Ascending aorta (tissue), 2 donors: ENCODE measurements around the gene OCSTAMP. TPM values are rescaled to one million over a fixed set of nuclear protein-coding genes. Genes with fewer than 3 reads are reported as not detected.

Experiments used
- DNase-seq, 2 donors: peaks; one replicate each; pipeline ENCODE4 v3.0.0-alpha.2; 2019; ENCODE audit warnings: low spot score in 2 of 2
- H3K27ac ChIP-seq, 2 donors: fragments of 200-600 bp; sonication (generic); one replicate each; pipeline ENCODE4 v1.5.1; 2016 to 2017; ENCODE audit warnings: mild to moderate bottlenecking in 1 of 2
- H3K27me3 ChIP-seq: fragments of 200-600 bp; sonication (generic); one replicate; pipeline ENCODE4 v1.5.1; 2017
- H3K36me3 ChIP-seq, 2 donors: fragments of 200-600 bp; sonication (generic); one replicate each; pipeline ENCODE4 v1.5.1; 2016
- H3K4me1 ChIP-seq, 2 donors: fragments of 200-600 bp; sonication (generic); one replicate each; pipeline ENCODE4 v1.5.1; 2016 to 2017; ENCODE audit warnings: mild to moderate bottlenecking in 1 of 2
- H3K4me3 ChIP-seq, 2 donors: fragments of 200-600 bp; sonication (generic); one replicate each; pipeline ENCODE4 v1.5.1; 2016 to 2017; ENCODE audit warnings: mild to moderate bottlenecking in 1 of 2
- H3K9me3 ChIP-seq, 2 donors: fragments of 200-600 bp; sonication (generic); one replicate each; pipeline ENCODE4 v1.5.1; 2016
- CTCF ChIP-seq, 3 experiments: fragments of 200-600 bp in 2 of 3; fragments of 450-650 bp in 1 of 3; sonication (generic) in 2 of 3; IDR thresholded peaks; one replicate each; pipeline ENCODE4 v1.5.1; 2016 to 2019; ENCODE audit warnings: antibody characterized with exemption in 3 of 3, mild to moderate bottlenecking in 1 of 3, moderate library complexity in 1 of 3
- intact Hi-C: fragments of 100-400 bp; cut with DNase I; formaldehyde crosslinking; loops from one replicate; pipeline ENCODE4 v1.15.1; 2023
- total RNA-seq: library from RNA; depleted of rRNA; stranded (reverse); fragments of >200 nt; gene quantifications from one replicate; pipeline ENCODE4 v1.1.0, GENCODE V29; 2016

Gene OCSTAMP
- total RNA-seq, 1 donor from 2014 or later = not detected

- no peak overlapping the region for H3K4me3 ChIP-seq
- no peaks in the 10 kb centered on the region for H3K4me1 ChIP-seq
- H3K9me3 ChIP-seq = peaks cover 13 to 21% of the 10 kb centered on the region in 2 donors
- no peak for DNase-seq
- H3K27ac ChIP-seq = no peak overlapping the region
- H3K36me3 ChIP-seq = no peaks in the 10 kb centered on the region
- H3K27me3 ChIP-seq = no peaks in the 10 kb centered on the region
- no peak for TF ChIP-seq CTCF (IDR thresholded peaks at IDR 0.05)
- intact Hi-C loops = no loop called here
These were observed 44.9 kb downstream of the OCSTAMP start for GRCh38 chr20:46505506-46505905.

- no peaks in the 10 kb centered on the region for H3K36me3 ChIP-seq
- H3K27me3 ChIP-seq = no peaks in the 10 kb centered on the region
- no peaks in the 10 kb centered on the region for H3K4me1 ChIP-seq
- no peak for DNase-seq
- TF ChIP-seq CTCF (IDR thresholded peaks at IDR 0.05) = no peak
- peaks cover 16 to 21% of the 10 kb centered on the region in 2 donors for H3K9me3 ChIP-seq
- no peak overlapping the region for H3K27ac ChIP-seq
- no peak overlapping the region for H3K4me3 ChIP-seq
- intact Hi-C loops = no loop called here
These were observed 48.5 kb downstream of the OCSTAMP start for GRCh38 chr20:46501961-46502360.

DNA sequence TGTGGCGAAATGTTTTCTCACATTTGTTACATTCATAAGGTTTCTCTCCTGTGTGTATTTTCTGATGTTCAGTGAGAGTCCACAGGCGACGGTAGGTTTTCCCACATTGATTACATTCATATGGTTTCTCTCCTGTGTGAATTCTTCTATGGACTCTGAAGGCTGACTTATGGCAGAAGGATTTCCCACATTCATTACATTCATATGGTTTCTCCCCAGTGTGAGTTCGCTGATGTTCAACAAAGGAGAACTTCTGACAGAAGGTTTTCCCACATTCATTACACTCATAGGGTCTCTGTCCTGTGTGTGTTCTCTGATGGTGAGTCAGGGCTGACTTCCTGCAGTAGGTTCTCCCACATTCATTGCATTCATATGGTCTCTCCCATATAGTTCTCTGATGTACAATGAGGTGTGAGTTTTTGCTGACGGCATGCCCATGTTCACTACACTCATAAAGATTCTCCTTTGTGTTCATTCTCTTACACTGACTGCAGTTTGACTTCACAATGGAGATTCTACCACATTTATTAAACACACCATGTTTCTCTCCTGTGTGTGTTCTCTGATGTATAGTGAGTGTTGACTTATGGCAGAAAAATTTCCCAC lies 49.0 kb downstream of the OCSTAMP start:
- Histone ChIP-seq H3K4me1 (no peaks in the 10 kb centered on the region), H3K9me3 (peaks cover 16 to 21% of the 10 kb centered on the region in 2 donors), H3K36me3 (no peaks in the 10 kb centered on the region), H3K4me3 (no peak overlapping the region), H3K27ac (no peak overlapping the region), H3K27me3 (no peaks in the 10 kb centered on the region)
- intact Hi-C loops = no loop called here
- no peak for TF ChIP-seq CTCF (IDR thresholded peaks at IDR 0.05)
- no peak for DNase-seq

DNA sequence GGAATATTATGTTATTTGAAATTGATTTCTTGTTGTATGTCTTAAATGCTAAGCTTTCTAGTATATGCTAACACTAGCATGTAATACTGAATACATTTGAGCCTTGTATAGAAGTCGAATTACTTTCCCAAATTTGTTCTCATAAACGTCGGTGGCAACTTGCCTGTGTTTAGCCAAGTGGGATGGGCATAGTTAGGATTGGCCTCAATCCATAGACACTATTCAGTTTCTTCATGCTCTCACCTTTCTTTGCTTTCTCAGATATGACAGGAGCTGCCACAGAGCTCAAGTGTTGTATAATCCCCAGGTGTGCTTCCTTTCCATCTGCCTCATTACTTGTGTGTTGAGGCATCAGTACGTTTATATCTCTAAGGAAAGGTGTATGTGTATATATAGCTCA lies 56.4 kb downstream of the OCSTAMP start:
- no peaks in the 10 kb centered on the region for H3K36me3 ChIP-seq
- no peak for DNase-seq
- no peak overlapping the region for H3K27ac ChIP-seq
- no peaks in the 10 kb centered on the region for H3K27me3 ChIP-seq
- TF ChIP-seq CTCF (IDR thresholded peaks at IDR 0.05) = no peak
- intact Hi-C loops = no loop called here
- no peak overlapping the region for H3K4me3 ChIP-seq
- no peaks in the 10 kb centered on the region for H3K9me3 ChIP-seq
- no peaks in the 10 kb centered on the region for H3K4me1 ChIP-seq

DNA sequence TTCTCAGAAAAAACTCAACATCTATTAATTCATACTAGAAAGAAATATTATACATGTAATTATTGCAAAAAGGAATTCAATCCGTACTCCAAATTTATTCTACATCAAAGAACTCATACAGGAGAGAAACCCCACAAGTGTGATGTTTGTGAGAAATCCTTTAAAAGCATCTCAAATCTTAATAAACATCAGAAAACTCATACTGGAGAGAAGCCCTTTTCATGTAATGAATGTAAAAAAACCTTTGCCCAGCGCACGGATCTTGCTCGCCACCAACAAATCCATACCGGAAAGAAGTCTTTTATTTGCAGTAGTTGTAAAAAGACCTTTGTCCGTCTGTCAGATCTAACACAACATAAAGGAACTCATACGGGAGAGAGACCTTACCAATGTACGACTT lies 59.1 kb downstream of the OCSTAMP start:
- Histone ChIP-seq H3K4me3 (no peak overlapping the region), H3K27me3 (no peaks in the 10 kb centered on the region), H3K27ac (no peak overlapping the region), H3K36me3 (no peaks in the 10 kb centered on the region), H3K4me1 (no peaks in the 10 kb centered on the region), H3K9me3 (no peaks in the 10 kb centered on the region)
- TF ChIP-seq CTCF (IDR thresholded peaks at IDR 0.05) = no peak
- intact Hi-C loops = no loop called here
- no peak for DNase-seq

Other genes starting within 250 kb of the OCSTAMP start
- gene CDH22, start 242.2 kb downstream of the OCSTAMP start, total RNA-seq = not detected
- gene ELMO2, start 144.0 kb downstream of the OCSTAMP start, total RNA-seq = 77.5 TPM
- gene ZNF334, start 37.1 kb downstream of the OCSTAMP start, total RNA-seq = not detected
- not detected for gene SLC13A3, start 100.8 kb upstream of the OCSTAMP start, total RNA-seq
- gene TP53RK, start 138.8 kb upstream of the OCSTAMP start, total RNA-seq = 30.8 TPM
- gene SLC2A10, start 159.0 kb upstream of the OCSTAMP start, total RNA-seq = 13.1 TPM